DMS53 treated with DMSO at 0.1 percent for 48 hours (cell line): ENCODE measurements around the gene LNPK.
"Not testable (repeated sequence)": the region's sequence is repeated elsewhere in the genome, so short reads cannot be mapped to it uniquely, and the experiment has no call there.

ENCODE experiments used
- DNase-seq: peaks from one replicate; lab custom pipeline; 2025; ENCODE audit not compliant: unreplicated experiment; lab: John Stamatoyannopoulos, UW

LNPK gene

GRCh38 chr2:176001916-176002687 lies at the start of gene LNPK:
LNPK (minus strand) TSS chr2:176002267; CDS start chr2:175995584, 6,683 bp downstream.
- peak; percentile 92 for DNase-seq

- no peak for DNase-seq
Measured at GRCh38 chr2:176039375-176039774, 37.3 kb upstream of the LNPK start.

- no peak for DNase-seq
Measured at GRCh38 chr2:176038694-176039093, 36.6 kb upstream of the LNPK start.

GRCh38 chr2:176035013-176035691 lies 33.1 kb upstream of the LNPK start:
- no peak for DNase-seq

- DNase-seq = no peak
Measured at GRCh38 chr2:176027806-176028205, 25.7 kb upstream of the LNPK start.

- DNase-seq = no peak
Measured at GRCh38 chr2:176025932-176026331, 23.9 kb upstream of the LNPK start.

- no peak for DNase-seq
Measured at GRCh38 chr2:176024083-176024482, 22.0 kb upstream of the LNPK start.

GRCh38 chr2:176022048-176022447 lies 20.0 kb upstream of the LNPK start:
- DNase-seq = no peak

- DNase-seq = no peak
Measured at GRCh38 chr2:176020400-176020799, 18.3 kb upstream of the LNPK start.

GRCh38 chr2:176018708-176019107 lies 16.6 kb upstream of the LNPK start:
- no peak for DNase-seq

GRCh38 chr2:176009445-176009844 lies 7.4 kb upstream of the LNPK start:
- DNase-seq = no peak

- no peak for DNase-seq
Measured at GRCh38 chr2:176004934-176005333, 2.9 kb upstream of the LNPK start.

GRCh38 chr2:176003958-176004357 lies 1.9 kb upstream of the LNPK start:
- peak; percentile 25 for DNase-seq

- peak; percentile 67 for DNase-seq
Measured at GRCh38 chr2:176002688-176003210, 682 bp upstream of the LNPK start.

GRCh38 chr2:176001281-176001915 lies 669 bp downstream of the LNPK start:
- DNase-seq = peak; percentile 21

GRCh38 chr2:175999283-175999819 lies 2.7 kb downstream of the LNPK start:
- no peak for DNase-seq

GRCh38 chr2:175990099-175990498 lies 12.0 kb downstream of the LNPK start:
- DNase-seq = no peak

- not testable (repeated sequence) for DNase-seq
Measured at GRCh38 chr2:175987126-175987525, 14.9 kb downstream of the LNPK start.

GRCh38 chr2:175984846-175985245 lies 17.2 kb downstream of the LNPK start:
- no peak for DNase-seq

- DNase-seq = no peak
Measured at GRCh38 chr2:175981551-175981950, 20.5 kb downstream of the LNPK start.

- peak; percentile 29 for DNase-seq
Measured at GRCh38 chr2:175976391-175977157, 25.5 kb downstream of the LNPK start.
